ENCODE data around the gene KRTAP4-3.

Gene KRTAP4-3

DNA sequence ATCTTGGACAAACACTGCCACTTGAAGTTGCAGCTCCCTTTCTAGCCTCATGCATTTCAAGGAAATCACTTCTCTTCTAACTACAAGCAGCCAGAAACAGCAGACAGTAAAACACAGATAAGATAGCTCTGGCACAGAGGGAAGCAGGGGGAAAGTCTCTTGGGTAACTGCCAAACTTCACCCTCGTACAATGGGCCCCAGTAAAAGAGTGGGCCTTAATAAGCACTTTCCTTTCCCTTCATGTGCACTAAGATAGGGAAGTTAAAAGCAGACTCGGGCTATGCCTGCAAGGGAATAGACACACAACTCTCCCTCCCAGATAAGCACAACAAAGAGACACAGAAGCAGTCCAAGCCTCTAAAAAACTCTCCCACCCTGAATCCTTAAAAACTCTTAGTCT, 14.2 kb downstream of the KRTAP4-3 start:
- Histone ChIP-seq H3K27me3 (ENCODE audit: insufficient read depth, low read length, poor library complexity, severe bottlenecking) (no peaks in the 10 kb centered on the region), H3K9me3 (ENCODE audit: insufficient read depth, low read depth, low read length) (no peaks in the 10 kb centered on the region), H3K4me2 (ENCODE audit: low read depth, low read length, poor library complexity, severe bottlenecking) (no peak overlapping the region), H3K79me2 (ENCODE audit: insufficient read depth, low read length) (no peaks in the 10 kb centered on the region), H4K20me1 (ENCODE audit: insufficient read depth, low read length, poor library complexity, severe bottlenecking) (no peaks in the 10 kb centered on the region), H2AFZ (ENCODE audit: low read length) (no peak overlapping the region), H3K9me2 (replicated peaks; ENCODE audit: low read depth, low read length) (no peaks in the 10 kb centered on the region), H3K4me3 (ENCODE audit: low read length, poor library complexity, severe bottlenecking) (no peak overlapping the region), H3F3A (ENCODE audit: low read depth) (no peaks in the 10 kb centered on the region), H3K4me1 (ENCODE audit: insufficient read depth, low read length, poor library complexity, severe bottlenecking) (no peaks in the 10 kb centered on the region), H3K36me3 (ENCODE audit: insufficient read depth, low read length) (no peaks in the 10 kb centered on the region), H3K9ac (ENCODE audit: low read depth, low read length, poor library complexity, severe bottlenecking) (no peak overlapping the region)
- TF ChIP-seq EZH2phosphoT487 (IDR thresholded peaks at IDR 0.05; ENCODE audit: borderline replicate concordance) = no peak
- TF ChIP-seq, protein P1, sequence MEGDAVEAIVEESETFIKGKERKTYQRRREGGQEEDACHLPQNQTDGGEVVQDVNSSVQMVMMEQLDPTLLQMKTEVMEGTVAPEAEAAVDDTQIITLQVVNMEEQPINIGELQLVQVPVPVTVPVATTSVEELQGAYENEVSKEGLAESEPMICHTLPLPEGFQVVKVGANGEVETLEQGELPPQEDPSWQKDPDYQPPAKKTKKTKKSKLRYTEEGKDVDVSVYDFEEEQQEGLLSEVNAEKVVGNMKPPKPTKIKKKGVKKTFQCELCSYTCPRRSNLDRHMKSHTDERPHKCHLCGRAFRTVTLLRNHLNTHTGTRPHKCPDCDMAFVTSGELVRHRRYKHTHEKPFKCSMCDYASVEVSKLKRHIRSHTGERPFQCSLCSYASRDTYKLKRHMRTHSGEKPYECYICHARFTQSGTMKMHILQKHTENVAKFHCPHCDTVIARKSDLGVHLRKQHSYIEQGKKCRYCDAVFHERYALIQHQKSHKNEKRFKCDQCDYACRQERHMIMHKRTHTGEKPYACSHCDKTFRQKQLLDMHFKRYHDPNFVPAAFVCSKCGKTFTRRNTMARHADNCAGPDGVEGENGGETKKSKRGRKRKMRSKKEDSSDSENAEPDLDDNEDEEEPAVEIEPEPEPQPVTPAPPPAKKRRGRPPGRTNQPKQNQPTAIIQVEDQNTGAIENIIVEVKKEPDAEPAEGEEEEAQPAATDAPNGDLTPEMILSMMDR (conservative IDR thresholded peaks at IDR 0.05; ENCODE audit: low read length) = no peak

DNA sequence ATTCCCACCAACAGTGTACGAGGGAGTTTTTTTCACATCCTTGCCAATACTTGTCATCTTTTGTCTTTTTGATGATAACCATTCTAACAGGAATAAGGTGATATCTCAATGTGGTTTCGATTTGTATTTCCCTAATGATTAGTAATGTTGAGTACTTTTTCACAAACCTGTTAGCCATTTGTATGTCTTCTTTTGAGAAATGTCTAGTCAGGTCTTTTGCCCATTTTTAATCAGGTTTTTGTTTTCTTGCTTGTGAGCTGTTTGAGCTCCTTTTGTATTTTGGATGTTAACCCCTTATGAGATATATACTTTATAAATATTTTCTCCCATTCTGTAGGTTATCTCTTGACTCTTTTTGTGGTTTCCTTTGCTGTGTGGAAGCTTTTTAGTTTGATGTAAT, 16.5 kb downstream of the KRTAP4-3 start:
- Histone ChIP-seq H3K4me1 (ENCODE audit: insufficient read depth, low read length, poor library complexity, severe bottlenecking) (peaks cover 4% of the 10 kb centered on the region), H3K4me2 (ENCODE audit: low read depth, low read length, poor library complexity, severe bottlenecking) (no peak overlapping the region), H3K9me3 (ENCODE audit: insufficient read depth, low read depth, low read length) (no peaks in the 10 kb centered on the region), H3K9me2 (replicated peaks; ENCODE audit: low read depth, low read length) (no peaks in the 10 kb centered on the region), H3F3A (ENCODE audit: low read depth) (no peaks in the 10 kb centered on the region), H4K20me1 (ENCODE audit: insufficient read depth, low read length, poor library complexity, severe bottlenecking) (no peaks in the 10 kb centered on the region), H3K4me3 (ENCODE audit: low read length, poor library complexity, severe bottlenecking) (no peak overlapping the region), H2AFZ (ENCODE audit: low read length) (no peak overlapping the region), H3K9ac (ENCODE audit: low read depth, low read length, poor library complexity, severe bottlenecking) (no peak overlapping the region), H3K79me2 (ENCODE audit: insufficient read depth, low read length) (no peaks in the 10 kb centered on the region), H3K27me3 (ENCODE audit: insufficient read depth, low read length, poor library complexity, severe bottlenecking) (no peaks in the 10 kb centered on the region), H3K36me3 (ENCODE audit: insufficient read depth, low read length) (no peaks in the 10 kb centered on the region)
- TF ChIP-seq EZH2phosphoT487 (IDR thresholded peaks at IDR 0.05; ENCODE audit: borderline replicate concordance) = no peak
- TF ChIP-seq, protein P1 (conservative IDR thresholded peaks at IDR 0.05; ENCODE audit: low read length) = no peak

DNA sequence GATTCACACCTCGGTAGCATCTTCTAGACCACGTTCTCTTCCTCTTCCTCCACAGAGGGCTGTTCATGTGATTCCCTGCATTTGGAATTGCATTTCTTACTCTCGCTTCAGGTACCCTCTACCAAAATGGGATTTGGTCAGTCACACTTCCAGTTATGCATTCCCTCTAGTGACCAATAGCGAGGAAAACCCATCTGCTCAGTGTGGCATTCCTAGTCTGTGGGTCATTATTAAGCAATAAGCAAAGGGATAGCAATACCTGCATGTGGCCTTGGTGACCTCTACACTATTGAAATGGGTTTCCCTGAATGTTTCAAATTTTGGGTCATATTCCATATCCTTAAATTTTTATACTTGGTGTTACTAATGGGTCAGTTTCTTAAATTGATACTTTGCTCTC, 18.0 kb downstream of the KRTAP4-3 start:
- Histone ChIP-seq H4K20me1 (ENCODE audit: insufficient read depth, low read length, poor library complexity, severe bottlenecking) (no peaks in the 10 kb centered on the region), H3K4me3 (ENCODE audit: low read length, poor library complexity, severe bottlenecking) (no peak overlapping the region), H3F3A (ENCODE audit: low read depth) (no peaks in the 10 kb centered on the region), H3K4me1 (ENCODE audit: insufficient read depth, low read length, poor library complexity, severe bottlenecking) (peaks cover 4% of the 10 kb centered on the region), H3K9me2 (replicated peaks; ENCODE audit: low read depth, low read length) (no peaks in the 10 kb centered on the region), H3K36me3 (ENCODE audit: insufficient read depth, low read length) (no peaks in the 10 kb centered on the region), H3K79me2 (ENCODE audit: insufficient read depth, low read length) (no peaks in the 10 kb centered on the region), H3K9me3 (ENCODE audit: insufficient read depth, low read depth, low read length) (no peaks in the 10 kb centered on the region), H3K4me2 (ENCODE audit: low read depth, low read length, poor library complexity, severe bottlenecking) (no peak overlapping the region), H3K27me3 (ENCODE audit: insufficient read depth, low read length, poor library complexity, severe bottlenecking) (no peaks in the 10 kb centered on the region), H2AFZ (ENCODE audit: low read length) (no peak overlapping the region), H3K9ac (ENCODE audit: low read depth, low read length, poor library complexity, severe bottlenecking) (no peak overlapping the region)
- TF ChIP-seq, protein P1 (conservative IDR thresholded peaks at IDR 0.05; ENCODE audit: low read length) = no peak
- no peak for TF ChIP-seq EZH2phosphoT487 (IDR thresholded peaks at IDR 0.05; ENCODE audit: borderline replicate concordance)

Measured in Loucy (cell line).